Adrenal gland (tissue), 12 donors: Measurements from ENCODE around the gene DNAH17. TPM values are rescaled to one million over a fixed set of nuclear protein-coding genes. Genes with fewer than 3 reads are reported as not detected.

ENCODE experiments used
- DNase-seq, 7 donors: peaks; one replicate each; pipeline ENCODE4 v3.0.0-alpha.2; 2019 to 2020
- H3K27ac ChIP-seq, 5 donors: fragments of 200-600 bp; sonication (generic) in 4 of 5; 1 replicate in 3 of 5; 2 replicates in 2 of 5; pipeline versions ENCODE4 v1.5.1 to v1.8.0; 2016 to 2020; ENCODE audit warnings: mild to moderate bottlenecking in 1 of 5
- H3K27me3 ChIP-seq: fragments of 200-600 bp; 2 replicates; pipeline ENCODE4 v1.8.0; 2021
- H3K36me3 ChIP-seq, 2 donors: fragments of 200-600 bp; replicated peaks in 1 of 2; 1 replicate in 1 of 2; 2 replicates in 1 of 2; pipeline versions ENCODE4 v1.5.1 to v1.8.0; 2018 to 2022
- H3K4me1 ChIP-seq, 2 donors: fragments of 200-600 bp; replicated peaks in 1 of 2; 1 replicate in 1 of 2; 2 replicates in 1 of 2; pipeline versions ENCODE4 v1.5.1 to v1.8.0; 2018 to 2021
- H3K4me3 ChIP-seq, 4 donors: fragments of 200-600 bp; sonication (generic) in 3 of 4; one replicate each; pipeline ENCODE4 v1.5.1; 2016 to 2018
- H3K9me3 ChIP-seq, 3 donors: fragments of 200-600 bp; sonication (generic) in 1 of 3; replicated peaks in 1 of 3; 1 replicate in 2 of 3; 2 replicates in 1 of 3; pipeline versions ENCODE4 v1.5.1 to v1.8.0; 2016 to 2021
- CTCF ChIP-seq, 6 experiments: fragments of 450-650 bp in 4 of 6; fragments of 200-600 bp in 2 of 6; sonication (generic) in 1 of 6; IDR thresholded peaks; 1 replicate in 5 of 6; 2 replicates in 1 of 6; pipeline versions ENCODE4 v1.5.1 to v1.8.0; 2016 to 2021; ENCODE audit warnings: antibody characterized with exemption in 6 of 6, mild to moderate bottlenecking in 2 of 6, moderate library complexity in 1 of 6
- POLR2A ChIP-seq, 2 donors: fragments of 450-650 bp; IDR thresholded peaks; one replicate each; pipeline ENCODE4 v1.6.1; 2017; ENCODE audit warnings: antibody characterized with exemption in 2 of 2, mild to moderate bottlenecking in 2 of 2, moderate library complexity in 1 of 2
- WGBS, 4 donors: extraction: QIAGEN DNeasy Blood & Tissue Kit in 2 of 4; methylation state at CpG; one replicate each; pipeline versions ENCODE4 v1.1.5 to v1.1.7; 2013 to 2017; 5-methylcytosine and 5-hydroxymethylcytosine counted together
- intact Hi-C, 2 donors: fragments of 100-400 bp; cut with DNase I; formaldehyde crosslinking; loops; one replicate each; pipeline versions ENCODE4 v1.14.1 to v1.15.0; 2022 to 2023
- polyA plus RNA-seq, 3 donors: library from polyadenylated mRNA; stranded (reverse); fragments of 200-250 nt in 2 of 3; fragments of 350-450 nt in 1 of 3; fragmentation: Illumina TruSeq in 1 of 3; extraction: RNeasy Lipid Tissue Mini Kit (QIAGEN cat#74804) in 1 of 3; gene quantifications; one replicate each; pipeline ENCODE4 v1.2.3, GENCODE V29; 2013 to 2014
- total RNA-seq, 9 donors: library from RNA; depleted of rRNA in 4 of 9; stranded (reverse); fragments of >200 nt in 4 of 9; fragments of 120-200 nt in 1 of 9; fragmentation: NEBNext Ultra II Directional in 1 of 9; extraction: Animal tissue kit (Norgen Biotek cat#: 25700) in 1 of 9; gene quantifications; one replicate each; pipeline versions ENCODE4 v1.1.0 to v1.2.4, GENCODE V29; 2013 to 2023
- donor health status: healthy with polysubstance abuse.
- donor health status: Bipolar disorder and iron deficiency.
- donor health status: DM: yes; HTN: yes; CAD: no.
- donor health status: DM: no; HTN: no; CAD: no.
- donor health status: DM: no; HTN: no; CAD: no.
- donor health status: DM: yes; HTN: yes; CAD: no.

Gene DNAH17
- total and polyA plus RNA-seq, 12 donors = 0.03 to 1.8 (median 0.22) TPM; not detected in 5

DNA sequence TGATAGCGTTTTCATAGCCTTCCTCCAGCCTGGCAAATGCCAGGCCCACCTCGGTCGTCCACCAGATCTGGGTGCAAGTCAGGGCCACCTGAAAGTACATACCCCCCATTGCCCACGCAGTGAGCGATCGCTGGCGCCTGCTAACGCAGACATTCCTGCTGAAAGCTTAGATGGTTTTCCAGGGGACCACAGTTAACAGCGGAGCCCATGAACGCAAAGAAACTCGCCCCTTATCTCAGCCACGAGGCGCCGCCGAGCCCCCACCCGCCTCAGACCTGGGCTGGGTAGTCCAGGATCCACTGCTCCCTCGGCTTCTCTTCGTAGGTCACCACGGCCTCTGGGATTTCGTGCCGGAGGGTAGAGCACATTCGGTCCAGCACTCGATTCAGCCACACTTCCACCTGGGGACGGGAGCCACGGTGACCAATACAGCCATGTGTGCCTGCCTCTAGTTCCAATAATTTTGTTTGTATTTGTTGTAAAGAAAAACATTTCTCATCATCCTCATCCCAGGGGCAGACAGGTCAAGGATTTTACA, 74.5 kb downstream of the DNAH17 start:
- Histone ChIP-seq H3K4me3 (no peak overlapping the region), H3K4me1 (no peaks in the 10 kb centered on the region), H3K27me3 (no peaks in the 10 kb centered on the region), H3K9me3 (no peaks in the 10 kb centered on the region), H3K36me3 (no peaks in the 10 kb centered on the region), H3K27ac (no peak overlapping the region)
- no peak for DNase-seq
- intact Hi-C loops = no loop called here
- 87 to 92% (median 91%) methylated on average over 25 of the region's 25 CpGs for WGBS, 4 donors
- TF ChIP-seq CTCF (IDR thresholded peaks at IDR 0.05) (no peak), POLR2A (IDR thresholded peaks at IDR 0.05) (no peak)

DNA sequence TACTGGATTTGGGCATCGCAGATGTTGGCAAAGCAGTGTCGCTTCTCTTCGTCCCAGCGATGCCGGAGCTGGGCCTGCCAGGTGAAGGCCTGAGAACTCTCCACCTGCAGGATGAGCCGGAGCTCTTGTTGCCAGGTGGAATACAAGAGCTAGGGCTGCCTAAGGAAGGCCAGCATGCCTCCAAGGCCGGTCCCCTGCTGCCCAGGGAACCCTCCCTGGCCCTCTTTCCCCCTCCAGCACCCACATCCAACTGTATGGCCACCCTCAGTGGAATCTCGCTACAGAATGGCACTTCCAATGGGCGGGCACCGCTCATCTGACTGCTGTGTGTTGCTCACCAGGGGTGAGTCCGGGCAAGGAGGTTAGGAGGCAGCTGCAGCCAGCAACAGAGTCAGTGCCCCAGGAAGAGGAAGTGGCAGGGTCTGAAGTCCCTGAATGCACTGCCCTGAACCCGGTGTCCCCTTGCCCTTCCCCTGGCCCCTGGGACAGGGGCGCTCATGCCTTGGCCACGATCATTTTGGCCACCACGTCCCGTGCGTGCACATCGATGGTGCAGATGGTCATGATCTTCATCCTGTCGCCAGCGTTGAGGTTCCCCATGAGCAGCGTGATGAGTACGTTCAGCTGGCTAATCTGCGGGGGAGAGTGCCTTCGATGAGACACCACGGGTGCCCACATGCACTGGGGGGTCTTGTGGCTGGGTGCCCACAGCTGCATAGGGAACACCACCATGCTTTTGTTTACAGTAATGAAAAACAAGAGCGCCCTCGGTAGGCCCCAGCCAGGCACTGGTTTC, 75.8 kb downstream of the DNAH17 start:
- H3K27me3 ChIP-seq = no peaks in the 10 kb centered on the region
- no peak overlapping the region for H3K27ac ChIP-seq
- no peaks in the 10 kb centered on the region for H3K36me3 ChIP-seq
- H3K4me3 ChIP-seq = no peak overlapping the region
- H3K4me1 ChIP-seq = no peaks in the 10 kb centered on the region
- H3K9me3 ChIP-seq = no peaks in the 10 kb centered on the region
- DNase-seq = no peak
- WGBS, 4 donors = 85 to 93% (median 90%) methylated on average over 11 to 27 of the region's 27 CpGs
- TF ChIP-seq POLR2A (IDR thresholded peaks at IDR 0.05) (no peak), CTCF (IDR thresholded peaks at IDR 0.05) (no peak)
- intact Hi-C loops = no loop called here

DNA sequence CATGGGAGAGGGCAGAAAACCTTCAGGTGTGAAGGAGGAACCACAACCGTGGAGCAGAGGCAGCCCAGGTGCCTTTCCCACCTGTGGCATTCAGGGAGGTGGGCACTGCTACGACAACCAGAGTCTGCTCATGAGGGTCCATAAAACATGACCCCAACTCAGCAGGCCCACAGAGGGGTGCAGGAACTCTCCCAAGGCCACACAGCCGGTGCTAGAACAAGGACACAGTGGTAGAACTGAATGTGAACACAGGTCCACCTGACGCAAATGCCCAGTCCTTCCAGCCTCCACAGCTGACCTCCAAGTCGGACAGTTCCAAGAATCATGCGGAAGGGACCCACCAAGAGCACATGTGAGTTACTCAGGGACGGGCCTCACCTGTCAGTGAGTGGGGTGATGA, 76.4 kb downstream of the DNAH17 start:
- no peaks in the 10 kb centered on the region for H3K27me3 ChIP-seq
- no peak for DNase-seq

More for the DNA sequence above, 76.4 kb downstream of the DNAH17 start:
- H3K9me3 ChIP-seq = no peaks in the 10 kb centered on the region
- 82 to 94% (median 86%) methylated on average over 3 to 7 of the region's 7 CpGs for WGBS, 4 donors
- no peaks in the 10 kb centered on the region for H3K4me1 ChIP-seq
- TF ChIP-seq CTCF (IDR thresholded peaks at IDR 0.05) = no peak
- TF ChIP-seq POLR2A (IDR thresholded peaks at IDR 0.05) = no peak
- H3K36me3 ChIP-seq = no peaks in the 10 kb centered on the region
- no peak overlapping the region for H3K27ac ChIP-seq
- no peak overlapping the region for H3K4me3 ChIP-seq
- intact Hi-C loops = no loop called here
